HepG2 (cell line): ENCODE data around the gene DLEC1. TPM values are rescaled to one million over a fixed set of nuclear protein-coding genes. Genes with fewer than 3 reads are reported as not detected.
A peak's percentile ranks its signal among the peaks of the same experiment; 100 is the strongest.

ENCODE experiments used
- AHR ChIP-seq: IDR thresholded peaks from 2 replicates; pipeline ENCODE4 v1.6.1; 2018; ENCODE audit warnings: missing genetic modification reagents, missing compliant biosample characterization
- CAMTA2 ChIP-seq: sonication (generic); formaldehyde crosslinking; IDR thresholded peaks from 2 replicates; pipeline ENCODE4 v1.4.0; 2020; ENCODE audit warnings: mild to moderate bottlenecking, missing genetic modification reagents, borderline replicate concordance
- CBX2 ChIP-seq, 2 experiments: fragments of 200-600 bp in 1 of 2; sonication (generic); formaldehyde crosslinking in 1 of 2; IDR thresholded peaks; 2 replicates each; pipeline versions ENCODE4 v1.7.0 to v1.8.1; 2018 to 2022; ENCODE audit warnings: low read depth in 2 of 2, low read length in 1 of 2, mild to moderate bottlenecking in 1 of 2, missing genetic modification reagents in 1 of 2
- HCFC1 ChIP-seq: fragments of 150-350 bp; IDR thresholded peaks from 2 replicates; pipeline ENCODE4 v1.6.1; 2014; ENCODE audit warnings: low read depth, low read length
- HMGA1 ChIP-seq: sonication (generic); formaldehyde crosslinking; conservative IDR thresholded peaks from 2 replicates; pipeline ENCODE4 v1.4.0; 2020; ENCODE audit warnings: missing genetic modification reagents
- MIXL1 ChIP-seq: IDR thresholded peaks from 2 replicates; pipeline ENCODE4 v1.6.1; 2016
- NFIB ChIP-seq: sonication (generic); formaldehyde crosslinking; IDR thresholded peaks from 2 replicates; pipeline ENCODE4 v1.9.0; 2021; ENCODE audit warnings: missing genetic modification reagents, mild to moderate bottlenecking, borderline replicate concordance
- PPARG ChIP-seq: conservative IDR thresholded peaks from 2 replicates; pipeline ENCODE4 v1.6.1; 2016; ENCODE audit warnings: missing biosample characterization, missing genetic modification reagents
- SAFB2 ChIP-seq: sonication (generic); formaldehyde crosslinking; IDR thresholded peaks from 2 replicates; pipeline ENCODE4 v1.5.1; 2020; ENCODE audit warnings: missing genetic modification reagents, low read depth, mild to moderate bottlenecking, borderline replicate concordance
- ZNF235 ChIP-seq: sonication (generic); formaldehyde crosslinking; IDR thresholded peaks from 2 replicates; pipeline ENCODE4 v1.8.1; 2023; ENCODE audit warnings: mild to moderate bottlenecking, missing genetic modification reagents, borderline replicate concordance
- ZNF256 ChIP-seq: sonication (generic); formaldehyde crosslinking; conservative IDR thresholded peaks from 2 replicates; pipeline ENCODE4 v1.4.0; 2020; ENCODE audit warnings: missing genetic modification reagents
- ZNF446 ChIP-seq: sonication (generic); formaldehyde crosslinking; IDR thresholded peaks from 2 replicates; pipeline ENCODE4 v1.5.0; 2020; ENCODE audit warnings: mild to moderate bottlenecking, missing genetic modification reagents
- ZNF672 ChIP-seq: sonication (generic); formaldehyde crosslinking; IDR thresholded peaks from 2 replicates; pipeline ENCODE4 v1.8.1; 2022; ENCODE audit warnings: missing genetic modification reagents
- ZNF839 ChIP-seq: sonication (generic); formaldehyde crosslinking; IDR thresholded peaks from 2 replicates; pipeline ENCODE4 v1.4.0; 2020; ENCODE audit warnings: missing genetic modification reagents, mild to moderate bottlenecking, borderline replicate concordance
- polyA plus RNA-seq, 8 experiments: library from polyadenylated mRNA; depleted of rRNA in 3 of 8; stranded (reverse) in 7 of 8; unstranded in 1 of 8; fragments of >200 nt; fragmentation: Illumina TruSeq in 4 of 8; extraction: Trizol in 4 of 8; gene quantifications; 2 replicates each; pipeline versions ENCODE4 v1.2.1 to v1.2.3, GENCODE V29; 2011 to 2016; ENCODE audit warnings: low read depth in 4 of 8, missing spikeins in 1 of 8, mixed read lengths in 1 of 8; ENCODE audit not compliant: insufficient read depth in 1 of 8
- total RNA-seq, 5 experiments: library from RNA; depleted of rRNA; stranded (reverse); fragments of >200 nt; fragmentation: Illumina TruSeq; extraction: Trizol; gene quantifications; 2 replicates each; pipeline ENCODE4 v1.2.3, GENCODE V29; 2016; ENCODE audit warnings: low read depth in 1 of 5
- TF ChIP-seq, protein P1 (sequence below): sonication (generic); formaldehyde crosslinking; IDR thresholded peaks from 2 replicates; pipeline ENCODE4 v1.9.0; 2021; ENCODE audit warnings: missing genetic modification reagents, borderline replicate concordance
- TF ChIP-seq, protein P2 (sequence below), 2 experiments: sonication (generic) in 1 of 2; formaldehyde crosslinking in 1 of 2; IDR thresholded peaks; 2 replicates each; pipeline versions ENCODE4 v1.4.0 to v1.6.1; 2016 to 2020; ENCODE audit warnings: borderline replicate concordance in 1 of 2, low read depth in 1 of 2, mild to moderate bottlenecking in 1 of 2, missing genetic modification reagents in 1 of 2
- TF ChIP-seq, protein P3 (sequence below): sonication (generic); formaldehyde crosslinking; IDR thresholded peaks from 2 replicates; pipeline ENCODE4 v1.4.0; 2020; ENCODE audit warnings: missing genetic modification reagents, low read depth, mild to moderate bottlenecking, borderline replicate concordance
- TF ChIP-seq, protein P4 (sequence below): sonication (generic); formaldehyde crosslinking; IDR thresholded peaks from 2 replicates; pipeline ENCODE4 v1.8.1; 2023; ENCODE audit warnings: missing genetic modification reagents, mild to moderate bottlenecking, borderline replicate concordance
- TF ChIP-seq, protein P5 (sequence below): sonication (generic); formaldehyde crosslinking; IDR thresholded peaks from 2 replicates; pipeline ENCODE4 v1.4.0; 2020; ENCODE audit warnings: mild to moderate bottlenecking, missing genetic modification reagents

The DLEC1 gene
- total and polyA plus RNA-seq, 2 of the 13 experiments (the other 11 are each of a cell fraction or from before 2014, with no cell fraction given): 0.09 TPM; not detected in 1

DNA sequence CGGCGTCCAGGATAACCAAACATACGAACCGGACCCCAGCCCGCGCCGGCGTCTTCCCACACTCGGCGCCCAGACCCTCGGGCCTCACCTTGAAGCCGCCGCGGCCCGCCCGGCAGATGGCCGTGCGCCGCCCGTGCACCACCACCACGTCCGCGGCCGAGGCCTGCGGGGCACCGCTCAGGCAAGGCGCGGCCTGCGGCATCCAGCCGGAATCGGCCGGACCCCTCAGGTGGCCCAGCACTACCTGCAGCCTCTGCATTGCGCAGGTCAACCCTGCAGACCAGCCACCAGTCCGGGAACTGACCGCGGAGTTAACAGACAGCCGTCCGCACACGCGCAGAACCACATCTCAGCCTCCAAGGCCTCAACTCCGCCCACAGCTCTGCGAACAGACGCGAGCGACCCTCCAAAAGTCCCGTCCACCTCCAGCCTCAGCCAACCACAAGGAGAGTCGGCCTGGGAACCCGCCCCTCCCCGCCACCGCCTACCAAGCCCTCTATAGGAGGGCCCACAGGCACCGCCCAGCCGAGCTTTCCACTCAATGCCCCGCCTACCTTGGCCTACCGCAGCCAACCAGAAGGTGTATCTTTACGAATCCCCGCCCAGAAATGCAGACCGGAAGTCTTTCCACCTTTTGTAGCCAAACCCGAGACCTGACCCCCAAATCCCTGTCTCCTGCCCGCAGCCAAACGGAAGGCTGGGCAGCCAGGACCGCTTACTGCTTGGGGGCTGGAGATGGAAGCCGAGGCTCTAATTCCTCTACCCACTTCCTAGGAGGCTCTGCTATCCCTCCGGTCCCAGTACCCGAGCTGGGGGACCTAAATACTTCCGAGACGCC lies 98.0 kb downstream of the DLEC1 start, which contains the start of gene ACAA1 (continued):
- TF ChIP-seq ZNF446 (peak; percentile 80; the same call in 1 of the 2 replicates), HMGA1 (CRISPR knock-in tag) (no peak), NFIB (CRISPR knock-in tag) (no peak), ZNF672 (no peak), ZNF839 (CRISPR knock-in tag) (no peak), HCFC1 (no peak), AHR (CRISPR knock-in tag) (no peak), PPARG (CRISPR knock-in tag) (0 out of 2 replicates have a peak, but pooled peaks have one; percentile 10), ZNF235 (CRISPR knock-in tag) (peak; percentile 81; the same call in 1 of the 2 replicates), MIXL1 (CRISPR knock-in tag) (no peak), SAFB2 (CRISPR knock-in tag) (no peak), ZNF256 (CRISPR knock-in tag) (no peak), CBX2 (IDR thresholded peaks at IDR 0.05; ENCODE audit: low read depth, low read length) (no peak), CBX2 (CRISPR knock-in tag; IDR thresholded peaks at IDR 0.05; ENCODE audit: low read depth) (no peak), CAMTA2 (CRISPR knock-in tag) (0 out of 2 replicates have a peak, but pooled peaks have one; percentile 33)
- TF ChIP-seq, protein P1, sequence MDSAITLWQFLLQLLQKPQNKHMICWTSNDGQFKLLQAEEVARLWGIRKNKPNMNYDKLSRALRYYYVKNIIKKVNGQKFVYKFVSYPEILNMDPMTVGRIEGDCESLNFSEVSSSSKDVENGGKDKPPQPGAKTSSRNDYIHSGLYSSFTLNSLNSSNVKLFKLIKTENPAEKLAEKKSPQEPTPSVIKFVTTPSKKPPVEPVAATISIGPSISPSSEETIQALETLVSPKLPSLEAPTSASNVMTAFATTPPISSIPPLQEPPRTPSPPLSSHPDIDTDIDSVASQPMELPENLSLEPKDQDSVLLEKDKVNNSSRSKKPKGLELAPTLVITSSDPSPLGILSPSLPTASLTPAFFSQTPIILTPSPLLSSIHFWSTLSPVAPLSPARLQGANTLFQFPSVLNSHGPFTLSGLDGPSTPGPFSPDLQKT (CRISPR knock-in tag): no peak
- TF ChIP-seq, protein P2, sequence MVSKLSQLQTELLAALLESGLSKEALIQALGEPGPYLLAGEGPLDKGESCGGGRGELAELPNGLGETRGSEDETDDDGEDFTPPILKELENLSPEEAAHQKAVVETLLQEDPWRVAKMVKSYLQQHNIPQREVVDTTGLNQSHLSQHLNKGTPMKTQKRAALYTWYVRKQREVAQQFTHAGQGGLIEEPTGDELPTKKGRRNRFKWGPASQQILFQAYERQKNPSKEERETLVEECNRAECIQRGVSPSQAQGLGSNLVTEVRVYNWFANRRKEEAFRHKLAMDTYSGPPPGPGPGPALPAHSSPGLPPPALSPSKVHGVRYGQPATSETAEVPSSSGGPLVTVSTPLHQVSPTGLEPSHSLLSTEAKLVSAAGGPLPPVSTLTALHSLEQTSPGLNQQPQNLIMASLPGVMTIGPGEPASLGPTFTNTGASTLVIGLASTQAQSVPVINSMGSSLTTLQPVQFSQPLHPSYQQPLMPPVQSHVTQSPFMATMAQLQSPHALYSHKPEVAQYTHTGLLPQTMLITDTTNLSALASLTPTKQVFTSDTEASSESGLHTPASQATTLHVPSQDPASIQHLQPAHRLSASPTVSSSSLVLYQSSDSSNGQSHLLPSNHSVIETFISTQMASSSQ (IDR thresholded peaks at IDR 0.05; ENCODE audit: low read depth): no peak
- TF ChIP-seq, protein P2 (CRISPR knock-in tag; IDR thresholded peaks at IDR 0.05; ENCODE audit: borderline replicate concordance): no peak
- TF ChIP-seq, protein P3, sequence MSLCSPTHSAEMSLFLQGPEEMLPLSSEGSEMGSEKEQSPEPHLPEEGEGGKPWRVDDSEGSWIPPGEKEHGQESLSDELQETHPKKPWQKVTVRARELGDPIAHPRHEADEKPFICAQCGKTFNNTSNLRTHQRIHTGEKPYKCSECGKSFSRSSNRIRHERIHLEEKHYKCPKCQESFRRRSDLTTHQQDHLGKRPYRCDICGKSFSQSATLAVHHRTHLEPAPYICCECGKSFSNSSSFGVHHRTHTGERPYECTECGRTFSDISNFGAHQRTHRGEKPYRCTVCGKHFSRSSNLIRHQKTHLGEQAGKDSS (CRISPR knock-in tag): no peak; the same call in 1 of the 2 replicates
- TF ChIP-seq, protein P4, sequence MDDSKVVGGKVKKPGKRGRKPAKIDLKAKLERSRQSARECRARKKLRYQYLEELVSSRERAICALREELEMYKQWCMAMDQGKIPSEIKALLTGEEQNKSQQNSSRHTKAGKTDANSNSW: no peak; the same call in 1 of the 2 replicates
- TF ChIP-seq, protein P5, sequence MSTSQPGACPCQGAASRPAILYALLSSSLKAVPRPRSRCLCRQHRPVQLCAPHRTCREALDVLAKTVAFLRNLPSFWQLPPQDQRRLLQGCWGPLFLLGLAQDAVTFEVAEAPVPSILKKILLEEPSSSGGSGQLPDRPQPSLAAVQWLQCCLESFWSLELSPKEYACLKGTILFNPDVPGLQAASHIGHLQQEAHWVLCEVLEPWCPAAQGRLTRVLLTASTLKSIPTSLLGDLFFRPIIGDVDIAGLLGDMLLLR (CRISPR knock-in tag): peak; percentile 75; the same call in 1 of the 2 replicates
